ENCODE results near the gene AUTS2.

GRCh38 chr7:70436790-70437350 lies 838.6 kb downstream of the AUTS2 start:
- TF ChIP-seq REST (IDR thresholded peaks at IDR 0.05; ENCODE audit: insufficient replicate concordance, low read depth) = no peak
- TF ChIP-seq CTCF (IDR thresholded peaks at IDR 0.05; ENCODE audit: insufficient read depth, low read length) = no peak
- no peak for TF ChIP-seq POLR2AphosphoS5 (IDR thresholded peaks at IDR 0.05; ENCODE audit: low read depth)

All from HL-60 (cell line).